GM06990 (cell line): Measurements from ENCODE around the gene DMAC2L.

Source experiments
- DNase-seq: peaks from one replicate; pipeline ENCODE4 v3.0.0-alpha.2; 2011; ENCODE audit not compliant: insufficient read length; ENCODE audit errors: extremely low read depth
- H3K27me3 ChIP-seq: replicated peaks from 2 replicates; pipeline ENCODE4 v1.6.0; 2011; ENCODE audit warnings: low read length; ENCODE audit not compliant: control insufficient read depth, insufficient read depth
- H3K36me3 ChIP-seq: 2 replicates; pipeline ENCODE4 v1.5.1; 2011; ENCODE audit warnings: low read length; ENCODE audit not compliant: control insufficient read depth, insufficient read depth
- H3K4me3 ChIP-seq: replicated peaks from 2 replicates; pipeline ENCODE4 v1.5.1; 2011; ENCODE audit warnings: low read depth, mild to moderate bottlenecking, control low read depth, low read length
- CTCF ChIP-seq: IDR thresholded peaks from 2 replicates; pipeline ENCODE4 v1.5.1; 2011; ENCODE audit warnings: low read length, control low read depth, mild to moderate bottlenecking, inconsistent platforms; ENCODE audit not compliant: insufficient read depth, poor library complexity, severe bottlenecking

DMAC2L gene

GRCh38 chr14:50311972-50312733 is at the start of gene DMAC2L, which contains the start of gene L2HGDH:
TSS of gene DMAC2L (plus strand) at chr14:50312324. CDS start at chr14:50321488, 9,164 bp downstream.
TSS of gene L2HGDH (minus strand) at chr14:50312229. CDS start at chr14:50312150, 79 bp downstream.
- H3K4me3 ChIP-seq, result peak within 1 kb of the TSS; percentile 97

GRCh38 chr14:50262865-50263264 is 49.3 kb upstream of the DMAC2L start:
- Histone ChIP-seq H3K27me3 (no peaks in the 10 kb centered on the region), H3K4me3 (no peak overlapping the region), H3K36me3 (no peaks in the 10 kb centered on the region)
- DNase-seq, result no peak
- no peak for TF ChIP-seq CTCF

More at GRCh38 chr14:50311972-50312733, at the start of gene DMAC2L, which contains the start of gene L2HGDH:
- no peaks in the 10 kb centered on the region; the same call in 1 of the 2 replicates for H3K36me3 ChIP-seq
- DNase-seq, result peak; percentile 98
- H3K27me3 ChIP-seq, result no peaks in the 10 kb centered on the region
- TF ChIP-seq CTCF, result no peak

GRCh38 chr14:50263321-50263720 is 48.8 kb upstream of the DMAC2L start:
- H3K36me3 ChIP-seq, result no peaks in the 10 kb centered on the region
- DNase-seq, result no peak
- no peak overlapping the region for H3K4me3 ChIP-seq
- no peaks in the 10 kb centered on the region for H3K27me3 ChIP-seq
- no peak for TF ChIP-seq CTCF

- TF ChIP-seq CTCF, result no peak
- H3K36me3 ChIP-seq, result no peaks in the 10 kb centered on the region
- no peak overlapping the region for H3K4me3 ChIP-seq
- no peaks in the 10 kb centered on the region for H3K27me3 ChIP-seq
- no peak for DNase-seq
These were observed 47.1 kb upstream of the DMAC2L start for GRCh38 chr14:50265029-50265428.

GRCh38 chr14:50270932-50271331 is 41.2 kb upstream of the DMAC2L start:
- no peaks in the 10 kb centered on the region for H3K36me3 ChIP-seq
- no peaks in the 10 kb centered on the region for H3K27me3 ChIP-seq
- no peak overlapping the region for H3K4me3 ChIP-seq
- no peak for TF ChIP-seq CTCF
- DNase-seq, result no peak
